Measurements from ENCODE around the gene EFL1. TPM values are rescaled to one million over a fixed set of nuclear protein-coding genes. Genes with fewer than 3 reads are reported as not detected.

EFL1 gene
- total and polyA plus RNA-seq, 9 of the 15 experiments (the other 6 are each of a cell fraction or from before 2014, with no cell fraction given), result 4.8 to 32.5 (median 16.9) TPM

GRCh38 chr15:82086243-82086995 lies 176.1 kb downstream of the EFL1 start:
- Histone ChIP-seq H3K27me3 (ENCODE audit: control insufficient read depth in 2 of 2, insufficient read depth in 2 of 2, low read length in 2 of 2) (no peaks in the 10 kb centered on the region; a peak in 1 of 5 replicates), H3K9ac (ENCODE audit: insufficient read depth in 1 of 2, low read depth in 2 of 2, low read length in 2 of 2) (no peak overlapping the region), H3K4me2 (ENCODE audit: insufficient read depth, low read length) (peak overlapping the region; percentile 59), H3K79me2 (ENCODE audit: control insufficient read depth, insufficient read depth, low read length) (no peaks in the 10 kb centered on the region), H3K36me3 (ENCODE audit: control insufficient read depth, insufficient read depth, low read length) (no peaks in the 10 kb centered on the region), H3K4me3 (no peak overlapping the region), H4K20me1 (replicated peaks; ENCODE audit: control insufficient read depth, insufficient read depth, low read length) (no peaks in the 10 kb centered on the region), H3K4me1 (replicated peaks in 1 of 2; ENCODE audit: control insufficient read depth in 2 of 2, insufficient read depth in 2 of 2, low read length in 2 of 2) (peaks cover 5 to 16% of the 10 kb centered on the region in 2 experiments; a peak in 4 of 5 replicates), H3K9me1 (ENCODE audit: control insufficient read depth, insufficient read depth, low read length) (no peaks in the 10 kb centered on the region), H3K9me3 (replicated peaks; ENCODE audit: control insufficient read depth, insufficient read depth, low read depth, low read length) (no peaks in the 10 kb centered on the region), H2AFZ (ENCODE audit: low read depth, low read length) (peak overlapping the region; percentile 43; the same call in 1 of the 2 replicates), H3K27ac (ENCODE audit: extremely low read depth, low read depth, low read length) (no peak overlapping the region)
- no peak for TF ChIP-seq ZBTB1 (CRISPR knock-in tag; IDR thresholded peaks at IDR 0.05; ENCODE audit: borderline replicate concordance, low read depth)
- TF ChIP-seq ARID1B (IDR thresholded peaks at IDR 0.05), result peak; percentile 78
- peak; percentile 53 for TF ChIP-seq TAL1 (IDR thresholded peaks at IDR 0.05)
- peak; percentile 45; the same call in 1 of the 2 replicates for TF ChIP-seq ZNF407 (IDR thresholded peaks at IDR 0.05; ENCODE audit: low read depth)
- TF ChIP-seq DACH1 (IDR thresholded peaks at IDR 0.05; ENCODE audit: partially characterized antibody), result no peak
- 0 out of 2 replicates have a peak, but pooled peaks have one; percentile 11 for TF ChIP-seq MYBL2 (IDR thresholded peaks at IDR 0.05; ENCODE audit: low read depth)
- no peak for TF ChIP-seq MYBL2 (CRISPR knock-in tag; IDR thresholded peaks at IDR 0.05; ENCODE audit: borderline replicate concordance)
- 0 out of 2 replicates have a peak, but pooled peaks have one; percentile 17 for TF ChIP-seq SMARCA4 (IDR thresholded peaks at IDR 0.05)
- TF ChIP-seq MTA2 (IDR thresholded peaks at IDR 0.05; ENCODE audit: low read depth), result peak; percentile 22; the same call in 1 of the 2 replicates
- TF ChIP-seq ZEB2 (IDR thresholded peaks at IDR 0.05), result 0 out of 2 replicates have a peak, but pooled peaks have one; percentile 21
- TF ChIP-seq TRIM24 (IDR thresholded peaks at IDR 0.05), result peak in 1 of 2 experiments; percentile 14; a peak in 1 of 4 replicates
- peak; percentile 51 for TF ChIP-seq DPF2 (IDR thresholded peaks at IDR 0.05)
- TF ChIP-seq MCM2 (IDR thresholded peaks at IDR 0.05; ENCODE audit: low read depth), result no peak
- no peak for TF ChIP-seq TFAM (CRISPR knock-in tag; conservative IDR thresholded peaks at IDR 0.05)
- TF ChIP-seq TCF3 (CRISPR knock-in tag; IDR thresholded peaks at IDR 0.05), result peak; percentile 74
- TF ChIP-seq EP300 (IDR thresholded peaks at IDR 0.05; ENCODE audit: low read length), result 0 out of 2 replicates have a peak, but pooled peaks have one; percentile 8
- TF ChIP-seq CBFA2T3 (IDR thresholded peaks at IDR 0.05), result peak; percentile 65
- peak; percentile 90; the same call in 1 of the 2 replicates for TF ChIP-seq ZKSCAN1 (IDR thresholded peaks at IDR 0.05; ENCODE audit: low read depth, low read length)
- peak; percentile 34 to 49 (median 42) for DNase-seq (ENCODE audit: extremely low read depth in 1 of 4, low spot score in 3 of 4)
- ChIA-PET CTCF (ENCODE audit: low intra/inter-chr PET ratio) (no interaction called here), POLR2A (interaction anchor here (0.7 kb wide), 1 partner anchor 1066 kb away, joined by 3 read pairs; no protein-coding TSS in a partner anchor)
- FAIRE-seq, result peak; percentile 72
- BruUV-seq (replicated peaks), result no TSS peak
- intact Hi-C loops (cut with micrococcal nuclease) (no loop called here), in situ Hi-C loops (cut with MboI) (no loop called here)
- 33% methylated on average over 15 of the region's 16 CpGs for WGBS (ENCODE audit: insufficient coverage, low coverage, missing lambda C conversion rate)
- ATAC-seq, result peak; percentile 64

All from K562 (cell line).